Measurements from ENCODE around the gene RGS11. TPM values are rescaled to one million over a fixed set of nuclear protein-coding genes. Genes with fewer than 3 reads are reported as not detected.

Gene RGS11
- total RNA-seq, 1 experiment from 2014 or later: 2.9 TPM

- H3K36me3 Mint-ChIP-seq (ENCODE audit: insufficient read depth in 1 of 3, low read depth in 3 of 3): peaks cover 5 to 23% (median 18%) of the 10 kb centered on the region in 3 experiments; a peak in 6 of 7 replicates
- H4K20me1 ChIP-seq (ENCODE audit: control insufficient read depth, insufficient read depth, insufficient read length): no peaks in the 10 kb centered on the region
- no peak overlapping the region for H2AFZ ChIP-seq (ENCODE audit: low read length)
These were observed 42.9 kb upstream of the RGS11 start for GRCh38 chr16:318628-319027.

More at GRCh38 chr16:318628-319027, 42.9 kb upstream of the RGS11 start:
- Histone ChIP-seq H3K23me2 (ENCODE audit: insufficient read length, low read depth, low read length, poor library complexity, severe bottlenecking) (no peaks in the 10 kb centered on the region), H3K4me2 (ENCODE audit: insufficient read depth, insufficient read length, low read length) (no peak overlapping the region), H3K18ac (ENCODE audit: insufficient read length, low read depth, low read length) (no peak overlapping the region), H3T11ph (ENCODE audit: low read length) (no peak overlapping the region), H2BK12ac (ENCODE audit: insufficient read length, low read depth, low read length) (no peak overlapping the region), H3K56ac (ENCODE audit: insufficient read length, low read depth, low read length) (no peak overlapping the region), H3K23ac (ENCODE audit: insufficient read length, low read depth, low read length) (no peak overlapping the region), H4K91ac (ENCODE audit: insufficient read length, low read depth, low read length) (no peak overlapping the region), H3K9ac (ENCODE audit: extremely low read depth, insufficient read length, low read length) (no peak overlapping the region), H2BK5ac (ENCODE audit: insufficient read length, low read length) (no peak overlapping the region), H3K27me3 (ENCODE audit: insufficient read depth, low read length) (no peaks in the 10 kb centered on the region), H4K8ac (replicated peaks; ENCODE audit: insufficient read length, low read depth, low read length) (no peak overlapping the region), H4K5ac (ENCODE audit: insufficient read length, low read depth, low read length) (no peak overlapping the region), H2BK120ac (ENCODE audit: low read depth, low read length, poor library complexity, severe bottlenecking) (no peak overlapping the region), H3K79me1 (ENCODE audit: insufficient read depth, low read depth, low read length, poor library complexity, severe bottlenecking) (peaks cover 5% of the 10 kb centered on the region), H2BK20ac (ENCODE audit: low read depth, low read length, poor library complexity, severe bottlenecking) (no peak overlapping the region), H2BK15ac (ENCODE audit: low read depth, low read length) (no peak overlapping the region), H3K4me1 (ENCODE audit: insufficient read depth, low read length) (no peaks in the 10 kb centered on the region; the same call in 1 of the 2 replicates), H3K79me2 (ENCODE audit: insufficient read depth, low read length) (peaks cover 3% of the 10 kb centered on the region; the same call in 1 of the 2 replicates), H2AK5ac (ENCODE audit: insufficient read length, low read length) (no peak overlapping the region), H3K9me3 (ENCODE audit: control insufficient read depth, low read depth, low read length) (no peaks in the 10 kb centered on the region), H3K27ac (ENCODE audit: insufficient read length, low read depth, low read length) (no peak overlapping the region), H3K4ac (ENCODE audit: low read depth, low read length) (no peak overlapping the region), H3K14ac (ENCODE audit: insufficient read depth, low read length) (no peak overlapping the region)
- Mint-ChIP-seq H3K27me3 (ENCODE audit: low read depth) (no peaks in the 10 kb centered on the region), H3K27ac (peak overlapping the region; percentile 75 to 95 (median 92); a peak in 6 of 7 replicates), H3K4me1 (peaks cover 22% of the 10 kb centered on the region in 2 experiments), H3K9me3 (no peaks in the 10 kb centered on the region), H3K4me3 (no peak overlapping the region; a peak in 1 of 5 replicates)
- WGBS (ENCODE audit: extremely low coverage, insufficient read length, low lambda C conversion rate): no CpG with 5 or more reads among the region's 22 CpGs
- DNase-seq: peak; percentile 85
- peak; percentile 76 for TF ChIP-seq CTCF (conservative IDR thresholded peaks at IDR 0.05)
